Epithelial cell of esophagus (primary cell): ENCODE results near the gene ZNF697.

Experiments
- DNase-seq: peaks from one replicate; pipeline ENCODE4 v3.0.0; 2010; ENCODE audit warnings: low read depth
- H3K4me3 ChIP-seq: 2 replicates; pipeline ENCODE4 v1.5.1; 2011; ENCODE audit warnings: mild to moderate bottlenecking, low read length, control low read depth
- TF ChIP-seq, protein P1 (sequence below): IDR thresholded peaks from 2 replicates; pipeline ENCODE4 v1.5.1; 2011; ENCODE audit warnings: low read depth, mild to moderate bottlenecking, low read length, control low read depth, inconsistent platforms; ENCODE audit not compliant: insufficient read depth; ENCODE audit errors: missing control alignments

ZNF697 gene

GRCh38 chr1:119675349-119676345 is 27.6 kb upstream of the ZNF697 start:
- peak; percentile 91 for DNase-seq
- peak overlapping the region; percentile 47 for H3K4me3 ChIP-seq
- TF ChIP-seq, protein P1, sequence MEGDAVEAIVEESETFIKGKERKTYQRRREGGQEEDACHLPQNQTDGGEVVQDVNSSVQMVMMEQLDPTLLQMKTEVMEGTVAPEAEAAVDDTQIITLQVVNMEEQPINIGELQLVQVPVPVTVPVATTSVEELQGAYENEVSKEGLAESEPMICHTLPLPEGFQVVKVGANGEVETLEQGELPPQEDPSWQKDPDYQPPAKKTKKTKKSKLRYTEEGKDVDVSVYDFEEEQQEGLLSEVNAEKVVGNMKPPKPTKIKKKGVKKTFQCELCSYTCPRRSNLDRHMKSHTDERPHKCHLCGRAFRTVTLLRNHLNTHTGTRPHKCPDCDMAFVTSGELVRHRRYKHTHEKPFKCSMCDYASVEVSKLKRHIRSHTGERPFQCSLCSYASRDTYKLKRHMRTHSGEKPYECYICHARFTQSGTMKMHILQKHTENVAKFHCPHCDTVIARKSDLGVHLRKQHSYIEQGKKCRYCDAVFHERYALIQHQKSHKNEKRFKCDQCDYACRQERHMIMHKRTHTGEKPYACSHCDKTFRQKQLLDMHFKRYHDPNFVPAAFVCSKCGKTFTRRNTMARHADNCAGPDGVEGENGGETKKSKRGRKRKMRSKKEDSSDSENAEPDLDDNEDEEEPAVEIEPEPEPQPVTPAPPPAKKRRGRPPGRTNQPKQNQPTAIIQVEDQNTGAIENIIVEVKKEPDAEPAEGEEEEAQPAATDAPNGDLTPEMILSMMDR: peak; percentile 84

- peak overlapping the region; percentile 47 for H3K4me3 ChIP-seq
- TF ChIP-seq, protein P1: peak; percentile 87
- peak; percentile 93 for DNase-seq
Observed at GRCh38 chr1:119674835-119675289, 26.8 kb upstream of the ZNF697 start.

- TF ChIP-seq, protein P1: no peak
- H3K4me3 ChIP-seq: no peak overlapping the region
- DNase-seq: peak; percentile 89
Observed at GRCh38 chr1:119674111-119674526, 26.1 kb upstream of the ZNF697 start.

GRCh38 chr1:119673171-119673940 is 25.3 kb upstream of the ZNF697 start:
- no peak overlapping the region for H3K4me3 ChIP-seq
- TF ChIP-seq, protein P1: no peak
- DNase-seq: peak; percentile 65

DNA sequence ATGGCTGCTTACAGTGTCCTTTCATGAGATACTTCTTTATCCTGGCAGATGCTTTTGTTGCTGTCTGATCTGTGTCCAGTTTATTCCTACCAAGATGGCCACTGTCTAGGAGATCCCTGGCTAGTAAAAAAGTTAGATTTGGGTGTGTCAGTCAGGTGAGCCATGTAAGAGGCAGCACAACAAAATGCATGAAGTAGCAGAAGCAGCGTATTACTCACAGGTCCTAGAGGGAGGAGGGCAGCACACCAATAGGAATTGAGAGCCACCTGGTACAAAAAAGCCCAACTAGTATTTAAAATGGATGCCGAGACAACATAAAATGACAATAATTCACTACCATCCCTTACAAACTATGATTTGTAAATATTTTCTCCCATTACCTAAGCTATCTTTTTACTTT is 22.8 kb upstream of the ZNF697 start:
- TF ChIP-seq, protein P1: no peak
- no peak for DNase-seq
- no peak overlapping the region for H3K4me3 ChIP-seq

DNA sequence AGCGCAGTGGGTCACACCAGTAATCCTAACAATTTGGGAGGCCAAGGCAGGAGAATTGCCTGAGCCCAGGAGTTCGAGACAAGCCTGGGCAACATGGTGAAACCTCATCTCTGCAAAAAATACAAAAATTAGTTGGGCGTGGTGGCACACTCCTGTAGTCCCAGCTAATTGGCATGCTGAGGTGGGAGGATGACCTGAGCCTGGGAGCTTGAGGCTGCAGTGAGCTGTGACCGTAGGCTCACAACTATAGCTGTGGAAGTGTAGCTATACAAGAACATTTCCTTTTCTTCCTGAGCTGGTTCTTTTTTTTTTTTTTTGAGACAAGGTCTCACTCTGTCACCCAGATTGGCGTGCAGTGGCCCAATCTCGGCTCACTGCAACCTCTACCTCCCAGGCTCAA is 19.1 kb upstream of the ZNF697 start:
- TF ChIP-seq, protein P1: no peak
- DNase-seq: no peak
- H3K4me3 ChIP-seq: no peak overlapping the region
